HepG2 (cell line): Measurements from ENCODE around the gene SKIC2. TPM values are rescaled to one million over a fixed set of nuclear protein-coding genes. Genes with fewer than 3 reads are reported as not detected.

Source experiments
- ATAC-seq: fragments of 200-7000 bp; cut with Tn5 transposase; 3 replicates; pipeline ENCODE4 v1.9.1; 2020; ENCODE audit warnings: mild to moderate bottlenecking, moderate library complexity
- BruUV-seq: library from RNA; stranded (reverse); fragments of 400-500 nt; replicated peaks from 2 replicates; lab custom pipeline; 2021; lab: Mats Ljungman, UMichigan
- CTCF ChIA-PET: fragments of 300-600 bp; formaldehyde crosslinking; extraction: SDS; loops from one replicate; lab custom pipeline; 2021; ENCODE audit warnings: low total read pairs, inconsistent platforms, low intra/inter-chr PET ratio; lab: Yijun Ruan, JAX
- POLR2A ChIA-PET: fragments of 350-600 bp; sonication (Branson Sonifier 250); formaldehyde crosslinking; loops from one replicate; lab custom pipeline; 2020; ENCODE audit warnings: antibody characterized with exemption, inconsistent platforms; lab: Yijun Ruan, JAX
- DNase-seq: peaks from one replicate; pipeline ENCODE4 v3.0.0-alpha.2; 2015; ENCODE audit warnings: low spot score
- FAIRE-seq: peaks from 3 replicates; lab custom pipeline; 2011; peaks lifted over from hg19 to GRCh38; lab: Jason Lieb, UNC
- H2AFZ ChIP-seq: one replicate; pipeline ENCODE4 v1.6.1; 2011; ENCODE audit warnings: low read length, inconsistent platforms
- H3K27ac ChIP-seq: fragments of 300-600 bp; 3 replicates; pipeline ENCODE4 v1.8.0; 2011; ENCODE audit warnings: mixed run types, mild to moderate bottlenecking, mixed read lengths, low read length, inconsistent platforms; ENCODE audit not compliant: insufficient read depth; ENCODE audit errors: extremely low read length
- H3K27me3 ChIP-seq, 2 experiments: fragments of 200-600 bp in 1 of 2; 2 replicates in 1 of 2; 3 replicates in 1 of 2; pipeline versions ENCODE4 v1.6.0 to v1.8.0; 2011; ENCODE audit warnings: low read length in 2 of 2, mild to moderate bottlenecking in 2 of 2, moderate library complexity in 2 of 2, inconsistent platforms in 1 of 2; ENCODE audit not compliant: insufficient read depth in 2 of 2, control insufficient read depth in 1 of 2
- H3K36me3 ChIP-seq, 2 experiments: fragments of 200-600 bp in 1 of 2; replicated peaks in 1 of 2; 2 replicates in 1 of 2; 3 replicates in 1 of 2; pipeline versions ENCODE4 v1.5.1 to v1.8.0; 2011; ENCODE audit warnings: low read length in 2 of 2, inconsistent platforms in 1 of 2; ENCODE audit not compliant: insufficient read depth in 2 of 2, control insufficient read depth in 1 of 2
- H3K4me1 ChIP-seq: 2 replicates; pipeline ENCODE4 v1.5.1; 2012; ENCODE audit warnings: low read length, inconsistent platforms; ENCODE audit not compliant: insufficient read depth
- H3K4me2 ChIP-seq: 2 replicates; pipeline ENCODE4 v1.6.0; 2011; ENCODE audit warnings: low read depth, low read length, inconsistent platforms
- H3K4me3 ChIP-seq, 3 experiments: fragments of 200-600 bp in 1 of 3; sonication (generic), shearing (Covaris generic) in 1 of 3; replicated peaks in 1 of 3; 2 replicates each; pipeline ENCODE4 v1.5.1; 2011 to 2016; ENCODE audit warnings: low read length in 3 of 3, inconsistent platforms in 2 of 3, low read depth in 2 of 3, mild to moderate bottlenecking in 2 of 3, control low read depth in 1 of 3, mixed read lengths in 1 of 3; ENCODE audit not compliant: insufficient read depth in 1 of 3
- H3K79me2 ChIP-seq: one replicate; pipeline ENCODE4 v1.6.1; 2011; ENCODE audit warnings: low read length, inconsistent platforms; ENCODE audit not compliant: insufficient read depth
- H3K9ac ChIP-seq: 2 replicates; pipeline ENCODE4 v1.6.0; 2011; ENCODE audit warnings: mild to moderate bottlenecking, low read depth, low read length, inconsistent platforms; ENCODE audit not compliant: insufficient read depth
- H3K9me3 ChIP-seq: 2 replicates; pipeline ENCODE4 v1.5.1; 2012; ENCODE audit warnings: mild to moderate bottlenecking, low read length
- H4K20me1 ChIP-seq: 2 replicates; pipeline ENCODE4 v1.6.0; 2011; ENCODE audit warnings: inconsistent platforms, mild to moderate bottlenecking, low read length, moderate library complexity; ENCODE audit not compliant: insufficient read depth
- AGO2 ChIP-seq: fragments of 200-400 bp; formaldehyde crosslinking; optimal IDR thresholded peaks from 2 replicates; pipeline ENCODE3; 2017; ENCODE audit warnings: mild to moderate bottlenecking, low read depth, low read length, moderate library complexity
- ARNT2 ChIP-seq: sonication (generic); formaldehyde crosslinking; IDR thresholded peaks from 2 replicates; pipeline ENCODE4 v1.8.0; 2022; ENCODE audit warnings: mild to moderate bottlenecking, low read depth, missing genetic modification reagents, moderate library complexity
- ATF1 ChIP-seq: IDR thresholded peaks from 2 replicates; pipeline ENCODE4 v1.6.1; 2016; ENCODE audit warnings: mild to moderate bottlenecking, control low read depth
- HNRNPL ChIP-seq: fragments of 200-400 bp; formaldehyde crosslinking; IDR thresholded peaks from 2 replicates; pipeline ENCODE4 v1.6.1; 2017; ENCODE audit warnings: mild to moderate bottlenecking, low read depth, low read length
- NFATC3 ChIP-seq: sonication (generic); formaldehyde crosslinking; IDR thresholded peaks from 2 replicates; pipeline ENCODE4 v1.5.1; 2020; ENCODE audit warnings: mild to moderate bottlenecking, missing genetic modification reagents
- RBFOX2 ChIP-seq: fragments of 200-400 bp; formaldehyde crosslinking; IDR thresholded peaks from 2 replicates; pipeline ENCODE4 v1.6.1; 2017; ENCODE audit warnings: low read depth, mild to moderate bottlenecking, low read length
- RFX5 ChIP-seq: IDR thresholded peaks from 2 replicates; pipeline ENCODE4 v1.6.1; 2011; ENCODE audit warnings: low read depth, low read length, improper control_type of control experiment
- SIN3A ChIP-seq: IDR thresholded peaks from 2 replicates; pipeline ENCODE4 v1.6.1; 2011; ENCODE audit warnings: low read depth, mild to moderate bottlenecking, control low read depth, low read length, borderline replicate concordance
- TBL1XR1 ChIP-seq: fragments of 150-350 bp; IDR thresholded peaks from 2 replicates; pipeline ENCODE4 v1.6.1; 2014; ENCODE audit warnings: borderline replicate concordance, low read length; ENCODE audit not compliant: partially characterized antibody
- U2AF2 ChIP-seq: fragments of 200-400 bp; formaldehyde crosslinking; IDR thresholded peaks from 2 replicates; pipeline ENCODE4 v1.6.1; 2017; ENCODE audit warnings: low read depth, mild to moderate bottlenecking, low read length
- ZNF768 ChIP-seq: sonication (generic); formaldehyde crosslinking; IDR thresholded peaks from 2 replicates; pipeline ENCODE4 v1.4.0; 2020; ENCODE audit warnings: missing genetic modification reagents
- WGBS: methylation state at CpG from one replicate; pipeline ENCODE4 v1.1.6; 2017; ENCODE audit warnings: low lambda C conversion rate; 5-methylcytosine and 5-hydroxymethylcytosine counted together
- in situ Hi-C: cut with HindIII; loops from 2 replicates; pipeline ENCODE4 v1.10.0; 2017; ENCODE audit warnings: low pct_unique_long_range_greater_than_20kb; ENCODE audit not compliant: extremely low pct_ligation_motif_present
- intact Hi-C: fragments of 100-400 bp; cut with micrococcal nuclease; formaldehyde crosslinking; loops from one replicate; pipeline ENCODE4 v1.10.0; 2022; ENCODE audit not compliant: unreplicated experiment
- polyA plus RNA-seq, 8 experiments: library from polyadenylated mRNA; depleted of rRNA in 3 of 8; stranded (reverse) in 7 of 8; unstranded in 1 of 8; fragments of >200 nt; fragmentation: Illumina TruSeq in 4 of 8; extraction: Trizol in 4 of 8; gene quantifications; 2 replicates each; pipeline versions ENCODE4 v1.2.1 to v1.2.3, GENCODE V29; 2011 to 2016; ENCODE audit warnings: low read depth in 4 of 8, missing spikeins in 1 of 8, mixed read lengths in 1 of 8; ENCODE audit not compliant: insufficient read depth in 1 of 8
- total RNA-seq, 5 experiments: library from RNA; depleted of rRNA; stranded (reverse); fragments of >200 nt; fragmentation: Illumina TruSeq; extraction: Trizol; gene quantifications; 2 replicates each; pipeline ENCODE4 v1.2.3, GENCODE V29; 2016; ENCODE audit warnings: low read depth in 1 of 5
- TF ChIP-seq, protein P1 (sequence below): sonication (generic); formaldehyde crosslinking; IDR thresholded peaks from 2 replicates; pipeline ENCODE4 v1.5.0; 2020; ENCODE audit warnings: mild to moderate bottlenecking, missing genetic modification reagents, borderline replicate concordance

SKIC2 gene
- total and polyA plus RNA-seq, 2 of the 13 experiments (the other 11 are each of a cell fraction or from before 2014, with no cell fraction given), result 67.1 to 68.4 TPM

- H3K36me3 ChIP-seq, result peaks cover 57 to 91% of the 10 kb centered on the region in 2 experiments
- FAIRE-seq (no peak), DNase-seq (no peak), ATAC-seq (no peak)
- H3K27ac ChIP-seq, result no peak overlapping the region
- no peaks in the 10 kb centered on the region for H3K9me3 ChIP-seq
- ChIA-PET POLR2A (interaction anchor here (0.8 to 1.7 kb wide), 2 partner anchors 8 to 20 kb away, joined by 3 to 5 read pairs; partner anchors contain the start of gene CFB), CTCF (no interaction called here)
- H3K4me2 ChIP-seq, result no peak overlapping the region
- H3K4me1 ChIP-seq, result peaks cover 9% of the 10 kb centered on the region
- no TSS peak for BruUV-seq
- 91% methylated on average over 10 of the region's 13 CpGs for WGBS
- TF ChIP-seq AGO2 (peak; percentile 54), ATF1 (CRISPR knock-in tag) (no peak), U2AF2 (0 out of 2 replicates have a peak, but pooled peaks have one; percentile 31), RBFOX2 (peak; percentile 49), TBL1XR1 (no peak), SIN3A (no peak), ZNF768 (CRISPR knock-in tag) (peak; percentile 9; the same call in 1 of the 2 replicates), RFX5 (no peak)
- no peaks in the 10 kb centered on the region for H3K27me3 ChIP-seq
- no peak overlapping the region for H2AFZ ChIP-seq
- in situ Hi-C loops, result no loop called here
- H3K4me3 ChIP-seq, result no peak overlapping the region
- peaks cover 3% of the 10 kb centered on the region for H3K79me2 ChIP-seq
- no peak overlapping the region for H3K9ac ChIP-seq
- H4K20me1 ChIP-seq, result no peaks in the 10 kb centered on the region
- intact Hi-C loops, result no loop called here
Measured at GRCh38 chr6:31965700-31966099, 6.7 kb downstream of the SKIC2 start.

DNA sequence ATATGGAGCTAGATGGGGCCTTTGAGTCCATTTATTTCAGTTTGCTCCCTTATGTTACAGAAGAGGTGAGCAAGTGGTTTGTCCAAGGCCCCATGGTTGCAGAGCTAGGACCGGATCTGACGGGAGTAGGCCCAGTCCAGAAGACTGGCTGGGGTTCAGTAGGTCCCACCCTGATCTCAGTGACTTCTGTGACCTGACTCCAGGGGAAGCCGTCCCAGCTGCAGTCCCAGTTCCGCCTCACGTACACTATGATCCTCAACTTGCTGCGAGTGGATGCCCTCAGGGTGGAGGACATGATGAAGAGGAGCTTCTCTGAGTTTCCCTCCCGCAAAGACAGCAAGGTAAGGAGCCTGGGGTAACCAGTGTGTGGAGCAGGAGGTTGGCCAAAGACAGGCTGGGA, 7.5 kb downstream of the SKIC2 start:
- H3K4me2 ChIP-seq, result no peak overlapping the region
- H2AFZ ChIP-seq, result no peak overlapping the region
- DNase-seq (no peak), ATAC-seq (no peak), FAIRE-seq (no peak)
- no peaks in the 10 kb centered on the region for H4K20me1 ChIP-seq
- H3K79me2 ChIP-seq, result peaks cover 4% of the 10 kb centered on the region
- in situ Hi-C loops, result no loop called here
- intact Hi-C loops, result no loop called here
- no TSS peak for BruUV-seq
- CTCF ChIA-PET, result no interaction called here
- no peak overlapping the region for H3K27ac ChIP-seq
- peaks cover 16% of the 10 kb centered on the region for H3K4me1 ChIP-seq
- H3K27me3 ChIP-seq, result no peaks in the 10 kb centered on the region; a peak in 1 of 5 replicates
- POLR2A ChIA-PET, result interaction anchor here (0.8 kb wide), 1 partner anchor 9 kb away, joined by 3 read pairs; no protein-coding TSS in a partner anchor
- H3K9ac ChIP-seq, result no peak overlapping the region
- WGBS, result 92% methylated on average over 7 of the region's 7 CpGs
- no peak overlapping the region for H3K4me3 ChIP-seq
- H3K9me3 ChIP-seq, result no peaks in the 10 kb centered on the region
- peaks cover 56 to 84% of the 10 kb centered on the region in 2 experiments for H3K36me3 ChIP-seq
- TF ChIP-seq ARNT2 (CRISPR knock-in tag), result no peak
- no peak for TF ChIP-seq NFATC3 (CRISPR knock-in tag)
- TF ChIP-seq, protein P1, sequence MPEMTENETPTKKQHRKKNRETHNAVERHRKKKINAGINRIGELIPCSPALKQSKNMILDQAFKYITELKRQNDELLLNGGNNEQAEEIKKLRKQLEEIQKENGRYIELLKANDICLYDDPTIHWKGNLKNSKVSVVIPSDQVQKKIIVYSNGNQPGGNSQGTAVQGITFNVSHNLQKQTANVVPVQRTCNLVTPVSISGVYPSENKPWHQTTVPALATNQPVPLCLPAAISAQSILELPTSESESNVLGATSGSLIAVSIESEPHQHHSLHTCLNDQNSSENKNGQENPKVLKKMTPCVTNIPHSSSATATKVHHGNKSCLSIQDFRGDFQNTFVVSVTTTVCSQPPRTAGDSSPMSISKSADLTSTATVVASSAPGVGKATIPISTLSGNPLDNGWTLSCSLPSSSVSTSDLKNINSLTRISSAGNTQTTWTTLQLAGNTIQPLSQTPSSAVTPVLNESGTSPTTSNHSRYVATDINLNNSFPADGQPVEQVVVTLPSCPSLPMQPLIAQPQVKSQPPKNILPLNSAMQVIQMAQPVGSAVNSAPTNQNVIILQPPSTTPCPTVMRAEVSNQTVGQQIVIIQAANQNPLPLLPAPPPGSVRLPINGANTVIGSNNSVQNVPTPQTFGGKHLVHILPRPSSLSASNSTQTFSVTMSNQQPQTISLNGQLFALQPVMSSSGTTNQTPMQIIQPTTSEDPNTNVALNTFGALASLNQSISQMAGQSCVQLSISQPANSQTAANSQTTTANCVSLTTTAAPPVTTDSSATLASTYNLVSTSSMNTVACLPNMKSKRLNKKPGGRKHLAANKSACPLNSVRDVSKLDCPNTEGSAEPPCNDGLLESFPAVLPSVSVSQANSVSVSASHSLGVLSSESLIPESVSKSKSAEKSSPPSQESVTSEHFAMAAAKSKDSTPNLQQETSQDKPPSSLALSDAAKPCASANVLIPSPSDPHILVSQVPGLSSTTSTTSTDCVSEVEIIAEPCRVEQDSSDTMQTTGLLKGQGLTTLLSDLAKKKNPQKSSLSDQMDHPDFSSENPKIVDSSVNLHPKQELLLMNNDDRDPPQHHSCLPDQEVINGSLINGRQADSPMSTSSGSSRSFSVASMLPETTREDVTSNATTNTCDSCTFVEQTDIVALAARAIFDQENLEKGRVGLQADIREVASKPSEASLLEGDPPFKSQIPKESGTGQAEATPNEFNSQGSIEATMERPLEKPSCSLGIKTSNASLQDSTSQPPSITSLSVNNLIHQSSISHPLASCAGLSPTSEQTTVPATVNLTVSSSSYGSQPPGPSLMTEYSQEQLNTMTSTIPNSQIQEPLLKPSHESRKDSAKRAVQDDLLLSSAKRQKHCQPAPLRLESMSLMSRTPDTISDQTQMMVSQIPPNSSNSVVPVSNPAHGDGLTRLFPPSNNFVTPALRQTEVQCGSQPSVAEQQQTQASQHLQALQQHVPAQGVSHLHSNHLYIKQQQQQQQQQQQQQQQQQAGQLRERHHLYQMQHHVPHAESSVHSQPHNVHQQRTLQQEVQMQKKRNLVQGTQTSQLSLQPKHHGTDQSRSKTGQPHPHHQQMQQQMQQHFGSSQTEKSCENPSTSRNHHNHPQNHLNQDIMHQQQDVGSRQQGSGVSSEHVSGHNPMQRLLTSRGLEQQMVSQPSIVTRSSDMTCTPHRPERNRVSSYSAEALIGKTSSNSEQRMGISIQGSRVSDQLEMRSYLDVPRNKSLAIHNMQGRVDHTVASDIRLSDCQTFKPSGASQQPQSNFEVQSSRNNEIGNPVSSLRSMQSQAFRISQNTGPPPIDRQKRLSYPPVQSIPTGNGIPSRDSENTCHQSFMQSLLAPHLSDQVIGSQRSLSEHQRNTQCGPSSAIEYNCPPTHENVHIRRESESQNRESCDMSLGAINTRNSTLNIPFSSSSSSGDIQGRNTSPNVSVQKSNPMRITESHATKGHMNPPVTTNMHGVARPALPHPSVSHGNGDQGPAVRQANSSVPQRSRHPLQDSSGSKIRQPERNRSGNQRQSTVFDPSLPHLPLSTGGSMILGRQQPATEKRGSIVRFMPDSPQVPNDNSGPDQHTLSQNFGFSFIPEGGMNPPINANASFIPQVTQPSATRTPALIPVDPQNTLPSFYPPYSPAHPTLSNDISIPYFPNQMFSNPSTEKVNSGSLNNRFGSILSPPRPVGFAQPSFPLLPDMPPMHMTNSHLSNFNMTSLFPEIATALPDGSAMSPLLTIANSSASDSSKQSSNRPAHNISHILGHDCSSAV, result no peak
- TF ChIP-seq HNRNPL, result no peak
